ENCODE results near the gene SPSB3. TPM values are rescaled to one million over a fixed set of nuclear protein-coding genes. Genes with fewer than 3 reads are reported as not detected.

The SPSB3 gene
- total and polyA plus RNA-seq, 2 of the 13 experiments (the other 11 are each of a cell fraction or from before 2014, with no cell fraction given), result 13.2 to 21.9 TPM

GRCh38 chr16:1751946-1752345 lies 30.4 kb downstream of the SPSB3 start:
- Histone ChIP-seq H2AFZ (ENCODE audit: low read length) (no peak overlapping the region), H3K4me1 (ENCODE audit: insufficient read depth, low read length) (no peaks in the 10 kb centered on the region), H3K9me3 (ENCODE audit: low read length) (no peaks in the 10 kb centered on the region), H3K79me2 (ENCODE audit: insufficient read depth, low read length) (no peaks in the 10 kb centered on the region), H4K20me1 (ENCODE audit: insufficient read depth, low read length) (no peaks in the 10 kb centered on the region), H3K27ac (ENCODE audit: extremely low read length, insufficient read depth, low read length) (no peak overlapping the region), H3K36me3 (replicated peaks in 1 of 2; ENCODE audit: control insufficient read depth in 1 of 2, insufficient read depth in 2 of 2, low read length in 2 of 2) (peaks cover 15 to 57% of the 10 kb centered on the region in 2 experiments; a peak in 4 of 5 replicates), H3K27me3 (ENCODE audit: control insufficient read depth in 1 of 2, insufficient read depth in 2 of 2, low read length in 2 of 2) (no peaks in the 10 kb centered on the region), H3K4me2 (ENCODE audit: low read depth, low read length) (no peak overlapping the region), H3K4me3 (replicated peaks in 1 of 3; ENCODE audit: insufficient read depth in 1 of 3, low read depth in 2 of 3, low read length in 3 of 3) (no peak overlapping the region), H3K9ac (ENCODE audit: insufficient read depth, low read depth, low read length) (no peak overlapping the region)
- WGBS (ENCODE audit: low lambda C conversion rate), result 99% methylated on average over 13 of the region's 16 CpGs
- CTCF ChIA-PET (ENCODE audit: low intra/inter-chr PET ratio, low total read pairs), result no interaction called here
- no peak for DNase-seq (ENCODE audit: low spot score)
- FAIRE-seq, result no peak
- BruUV-seq (replicated peaks), result no TSS peak
- no peak for TF ChIP-seq FOXC1 (CRISPR knock-in tag; IDR thresholded peaks at IDR 0.05; ENCODE audit: borderline replicate concordance)
- peak; percentile 26 for TF ChIP-seq AGO2 (optimal IDR thresholded peaks at IDR 0.05; ENCODE audit: low read depth, low read length)
- TF ChIP-seq, protein P1, sequence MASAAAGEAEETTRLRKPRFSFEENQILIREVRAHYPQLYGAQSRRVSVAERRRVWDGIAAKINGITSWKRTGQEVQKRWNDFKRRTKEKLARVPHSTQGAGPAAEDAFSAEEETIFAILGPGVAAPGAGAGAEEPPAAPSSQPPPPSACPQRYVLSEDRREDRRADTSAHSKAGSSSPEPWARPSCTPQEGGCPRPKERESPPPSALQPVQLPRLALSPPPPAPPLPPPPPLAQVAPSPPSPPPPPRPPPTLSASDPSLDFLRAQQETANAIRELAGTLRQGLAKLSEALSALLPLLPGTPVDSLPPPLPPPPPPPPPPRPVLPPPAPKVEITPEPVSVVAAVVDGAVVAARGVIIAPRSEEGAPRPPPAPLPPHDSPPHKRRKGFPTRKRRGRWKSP (CRISPR knock-in tag; IDR thresholded peaks at IDR 0.05), result no peak
- in situ Hi-C loops (cut with HindIII; ENCODE audit: extremely low pct_ligation_motif_present, low pct_unique_long_range_greater_than_20kb), result no loop called here
- POLR2A ChIA-PET, result no interaction called here
- ATAC-seq, result no peak
- intact Hi-C loops (cut with micrococcal nuclease; ENCODE audit: unreplicated experiment), result no loop called here

DNA sequence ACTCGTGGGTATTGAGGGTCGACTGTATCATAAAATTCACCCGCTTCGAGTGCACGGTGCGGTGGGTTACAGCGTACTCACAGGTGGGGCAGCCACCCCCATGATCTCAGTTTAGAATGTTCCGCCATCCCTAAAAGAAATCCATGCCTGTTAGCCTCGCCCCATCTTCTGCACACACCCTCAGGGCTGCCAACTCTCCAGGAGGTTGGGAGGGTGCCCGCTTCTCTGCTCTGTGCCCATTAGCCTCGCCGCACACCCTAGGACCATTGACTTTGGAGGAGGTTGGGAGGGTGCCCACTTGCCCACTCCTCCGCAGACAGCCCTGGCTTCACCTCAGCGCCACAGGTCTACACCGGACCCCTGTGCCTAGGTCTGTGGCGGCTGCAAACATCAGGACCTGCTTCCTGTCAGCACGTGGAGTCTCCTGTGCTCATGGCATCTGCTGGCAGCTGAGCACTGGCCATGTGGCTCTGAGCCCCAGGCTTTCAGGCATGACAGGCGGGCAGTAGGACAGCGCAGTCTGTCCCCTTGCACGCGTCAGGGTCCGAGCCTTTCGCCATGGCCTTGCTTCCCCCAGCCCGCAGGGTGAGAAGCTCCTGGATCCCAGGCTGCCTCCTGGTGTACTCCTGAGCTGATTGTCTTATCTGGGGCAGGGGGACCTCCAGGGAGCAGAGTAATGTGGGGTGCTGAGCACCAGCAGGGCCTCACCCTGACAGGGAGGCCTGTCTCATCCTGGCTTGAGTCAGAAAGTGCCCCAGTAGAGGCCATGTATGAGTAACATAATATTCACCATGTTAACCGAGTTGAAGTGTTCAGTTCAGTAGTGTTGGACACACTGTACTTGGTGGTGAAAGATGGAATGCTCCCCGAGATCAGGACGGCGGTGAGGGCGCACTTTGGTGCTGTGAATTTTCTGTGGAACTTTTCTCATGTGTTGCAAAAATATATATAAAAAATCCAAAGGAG lies 32.9 kb downstream of the SPSB3 start:
- FAIRE-seq (no peak), ATAC-seq (no peak), DNase-seq (ENCODE audit: low spot score) (no peak)
- H3K36me3 ChIP-seq (replicated peaks in 1 of 2; ENCODE audit: control insufficient read depth in 1 of 2, insufficient read depth in 2 of 2, low read length in 2 of 2), result peaks cover 12 to 59% of the 10 kb centered on the region in 2 experiments; a peak in 4 of 5 replicates
- no peaks in the 10 kb centered on the region for H4K20me1 ChIP-seq (ENCODE audit: insufficient read depth, low read length)
- no peaks in the 10 kb centered on the region for H3K27me3 ChIP-seq (ENCODE audit: control insufficient read depth in 1 of 2, insufficient read depth in 2 of 2, low read length in 2 of 2)
- no peak overlapping the region for H3K4me2 ChIP-seq (ENCODE audit: low read depth, low read length)
- TF ChIP-seq GABPA (IDR thresholded peaks at IDR 0.05; ENCODE audit: low read depth, low read length), result no peak
- no peak for TF ChIP-seq GABPA (CRISPR knock-in tag; IDR thresholded peaks at IDR 0.05; ENCODE audit: low read depth)
- no peak for TF ChIP-seq ZFP82 (CRISPR knock-in tag; IDR thresholded peaks at IDR 0.05; ENCODE audit: borderline replicate concordance)
- ChIA-PET POLR2A (no interaction called here), CTCF (ENCODE audit: low intra/inter-chr PET ratio, low total read pairs) (no interaction called here)
- no peak overlapping the region for H2AFZ ChIP-seq (ENCODE audit: low read length)
- no peaks in the 10 kb centered on the region for H3K9me3 ChIP-seq (ENCODE audit: low read length)
- no peaks in the 10 kb centered on the region for H3K4me1 ChIP-seq (ENCODE audit: insufficient read depth, low read length)
- no TSS peak for BruUV-seq (replicated peaks)
- intact Hi-C loops (cut with micrococcal nuclease; ENCODE audit: unreplicated experiment) (no loop called here), in situ Hi-C loops (cut with HindIII; ENCODE audit: extremely low pct_ligation_motif_present, low pct_unique_long_range_greater_than_20kb) (no loop called here)
- H3K4me3 ChIP-seq (replicated peaks in 1 of 3; ENCODE audit: insufficient read depth in 1 of 3, low read depth in 2 of 3, low read length in 3 of 3), result no peak overlapping the region
- no peak overlapping the region for H3K27ac ChIP-seq (ENCODE audit: extremely low read length, insufficient read depth, low read length)
- WGBS (ENCODE audit: low lambda C conversion rate), result 96% methylated on average over 28 of the region's 29 CpGs
- no peak overlapping the region for H3K9ac ChIP-seq (ENCODE audit: insufficient read depth, low read depth, low read length)
- no peaks in the 10 kb centered on the region for H3K79me2 ChIP-seq (ENCODE audit: insufficient read depth, low read length)

Measured in HepG2 (cell line).